B cell (primary cell): Measurements from ENCODE around the gene AP4E1. TPM values are rescaled to one million over a fixed set of nuclear protein-coding genes. Genes with fewer than 3 reads are reported as not detected.

Experiments used
- ATAC-seq: fragments of 200-7000 bp; cut with Tn5 transposase; one replicate; pipeline ENCODE4 v1.10.0; 2021; ENCODE audit warnings: low read depth, mild to moderate bottlenecking, moderate number of reproducible peaks, moderate library complexity
- CTCF ChIA-PET: fragments of 350-600 bp; sonication (Branson Sonifier 250); formaldehyde crosslinking; loops from one replicate; lab custom pipeline; 2021; ENCODE audit warnings: antibody characterized with exemption, inconsistent platforms; lab: Charles Lee
- POLR2A ChIA-PET: fragments of 350-600 bp; sonication (Branson Sonifier 250); formaldehyde crosslinking; loops from one replicate; lab custom pipeline; 2021; ENCODE audit warnings: antibody characterized with exemption; lab: Charles Lee
- DNase-seq: peaks from one replicate; pipeline ENCODE4 v3.0.0; 2013
- H2AFZ ChIP-seq: 2 replicates; pipeline ENCODE4 v1.6.1; 2012; ENCODE audit warnings: mild to moderate bottlenecking, low read depth, low read length; ENCODE audit not compliant: insufficient read depth, poor library complexity, severe bottlenecking
- H3K27ac ChIP-seq, 2 donors: 1 replicate in 1 of 2; 2 replicates in 1 of 2; pipeline ENCODE4 v1.5.1; 2012 to 2013; ENCODE audit warnings: low read length in 2 of 2, mild to moderate bottlenecking in 2 of 2, moderate library complexity in 1 of 2
- H3K27me3 ChIP-seq, 4 experiments: fragments of 200-600 bp in 1 of 4; sonication (generic) in 1 of 4; replicated peaks in 1 of 4; 1 replicate in 2 of 4; 2 replicates in 2 of 4; pipeline versions ENCODE4 v1.6.1 to v1.7.0; 2013 to 2016; ENCODE audit warnings: low read length in 3 of 4, mild to moderate bottlenecking in 2 of 4, mixed read lengths in 1 of 4, moderate library complexity in 1 of 4; ENCODE audit not compliant: insufficient read depth in 4 of 4, control insufficient read depth in 3 of 4; ENCODE audit errors: control extremely low read depth in 1 of 4
- H3K36me3 ChIP-seq, 2 experiments: replicated peaks in 1 of 2; 1 replicate in 1 of 2; 2 replicates in 1 of 2; pipeline versions ENCODE4 v1.6.1 to v1.7.1; 2013; ENCODE audit warnings: low read length in 1 of 2; ENCODE audit not compliant: insufficient read depth in 2 of 2, control insufficient read depth in 1 of 2; ENCODE audit errors: control extremely low read depth in 1 of 2, extremely low read depth in 1 of 2
- H3K4me1 ChIP-seq, 2 donors: fragments of 200-600 bp in 1 of 2; sonication (generic) in 1 of 2; 1 replicate in 1 of 2; 2 replicates in 1 of 2; pipeline versions ENCODE4 v1.5.1 to v1.6.1; 2013 to 2017; ENCODE audit warnings: low read length in 2 of 2; ENCODE audit not compliant: control insufficient read depth in 2 of 2, insufficient read depth in 2 of 2
- H3K4me2 ChIP-seq: replicated peaks from 2 replicates; pipeline ENCODE3; 2012; ENCODE audit warnings: mild to moderate bottlenecking, low read depth, low read length; ENCODE audit not compliant: poor library complexity, severe bottlenecking
- H3K4me3 ChIP-seq, 5 experiments: fragments of 200-600 bp in 1 of 5; sonication (generic) in 1 of 5; 1 replicate in 3 of 5; 2 replicates in 2 of 5; pipeline versions ENCODE4 v1.5.1 to v1.7.0; 2011 to 2016; ENCODE audit warnings: low read length in 4 of 5, mild to moderate bottlenecking in 4 of 5, low read depth in 2 of 5, control low read depth in 1 of 5, moderate library complexity in 1 of 5; ENCODE audit not compliant: insufficient read depth in 1 of 5; ENCODE audit errors: control extremely low read depth in 1 of 5, extremely low read depth in 1 of 5
- H3K79me2 ChIP-seq: fragments of 200-600 bp; sonication (generic); one replicate; pipeline ENCODE4 v1.6.0; 2016; ENCODE audit warnings: low read length; ENCODE audit not compliant: control insufficient read depth, insufficient read depth
- H3K9ac ChIP-seq: fragments of 200-600 bp; sonication (generic); 2 replicates; pipeline ENCODE4 v1.6.1; 2017; ENCODE audit warnings: mild to moderate bottlenecking, low read length, moderate library complexity
- H3K9me3 ChIP-seq, 3 donors: one replicate each; pipeline versions ENCODE4 v1.6.1 to v1.7.1; 2013; ENCODE audit warnings: low read length in 2 of 3; ENCODE audit not compliant: control insufficient read depth in 2 of 3, insufficient read depth in 1 of 3; ENCODE audit errors: control extremely low read depth in 1 of 3
- H4K20me1 ChIP-seq: 2 replicates; pipeline ENCODE4 v1.6.0; 2012; ENCODE audit warnings: mild to moderate bottlenecking, low read length; ENCODE audit not compliant: insufficient read depth, control insufficient read depth, poor library complexity, severe bottlenecking
- H3K27ac Mint-ChIP-seq: one replicate; pipeline ENCODE4 v1.8.0; 2021; ENCODE audit warnings: mixed read lengths
- H3K27me3 Mint-ChIP-seq: one replicate; pipeline ENCODE4 v1.8.0; 2021; ENCODE audit warnings: mixed read lengths
- H3K4me1 Mint-ChIP-seq: one replicate; pipeline ENCODE4 v1.8.0; 2021; ENCODE audit warnings: mixed read lengths
- H3K4me3 Mint-ChIP-seq: one replicate; pipeline ENCODE4 v1.8.0; 2021; ENCODE audit warnings: mixed read lengths
- H3K9me3 Mint-ChIP-seq: one replicate; pipeline ENCODE4 v1.8.0; 2022; ENCODE audit warnings: mixed read lengths; ENCODE audit not compliant: insufficient read depth
- EZH2 ChIP-seq: IDR thresholded peaks from 2 replicates; pipeline ENCODE4 v1.6.1; 2012; ENCODE audit warnings: borderline replicate concordance, low read depth, mild to moderate bottlenecking, moderate library complexity, low read length; ENCODE audit not compliant: insufficient read depth, poor library complexity, severe bottlenecking
- WGBS: methylation state at CpG from one replicate; pipeline ENCODE4 v1.1.5; 2013; ENCODE audit warnings: missing lambda C conversion rate; ENCODE audit not compliant: insufficient coverage; 5-methylcytosine and 5-hydroxymethylcytosine counted together
- intact Hi-C: fragments of 100-400 bp; cut with micrococcal nuclease; formaldehyde crosslinking; loops from one replicate; pipeline ENCODE4 v1.10.0; 2022
- polyA plus RNA-seq: library from polyadenylated mRNA; depleted of rRNA; stranded (reverse); fragments of >200 nt; gene quantifications from 2 replicates; pipeline ENCODE4 v1.2.3, GENCODE V29; 2012
- total RNA-seq, 2 donors: library from RNA; stranded (reverse); fragments of 120-200 nt in 1 of 2; gene quantifications; 1 replicate in 1 of 2; 2 replicates in 1 of 2; pipeline versions ENCODE4 v1.2.3 to v1.2.4, GENCODE V29; 2013 to 2022
- TF ChIP-seq, protein P1 (sequence below): fragments of 200-600 bp; IDR thresholded peaks from one replicate; pipeline ENCODE4 v1.8.0; 2022; ENCODE audit warnings: antibody characterized with exemption, mild to moderate bottlenecking

The AP4E1 gene
- total and polyA plus RNA-seq, 2 donors (not counting 1 experiment from before 2014, with no cell fraction given) = 2.8 to 12.0 TPM

- Histone ChIP-seq H3K4me2 (peak overlapping the region; percentile 95), H3K9ac (peak overlapping the region; percentile 99), H3K79me2 (peaks cover 30% of the 10 kb centered on the region), H3K36me3 (peaks cover 0 to under 1% of the 10 kb centered on the region in 2 experiments), H2AFZ (peak overlapping the region; percentile 97), H3K9me3 (peaks cover 0 to 3% (median 0%) of the 10 kb centered on the region in 3 donors), H3K27ac (peak overlapping the region; percentile 92 to 100), H3K4me1 (peaks cover 12 to 33% of the 10 kb centered on the region in 2 donors), H3K4me3 (peak overlapping the region; percentile 79 to 99 (median 96)), H4K20me1 (no peaks in the 10 kb centered on the region), H3K27me3 (no peaks in the 10 kb centered on the region)
- intact Hi-C loops = loop anchor here (1.0 to 5.0 kb wide), 9 partner anchors 21 to 1752 kb away; partner anchors contain the start of genes COPS2, DTWD1, FAM227B and GABPB1
- Mint-ChIP-seq H3K27me3 (no peaks in the 10 kb centered on the region), H3K27ac (peak overlapping the region; percentile 99), H3K9me3 (no peaks in the 10 kb centered on the region), H3K4me3 (peak overlapping the region; percentile 95), H3K4me1 (peaks cover 31% of the 10 kb centered on the region)
- WGBS = 0% methylated on average over 27 of the region's 31 CpGs
- peak; percentile 34 for ATAC-seq
- CTCF ChIA-PET = interaction anchor here (0.6 to 2.3 kb wide), 8 partner anchors 22 to 551 kb away, joined by 3 to 12 read pairs (median 4); partner anchors contain the start of gene USP8
- TF ChIP-seq, protein P1, sequence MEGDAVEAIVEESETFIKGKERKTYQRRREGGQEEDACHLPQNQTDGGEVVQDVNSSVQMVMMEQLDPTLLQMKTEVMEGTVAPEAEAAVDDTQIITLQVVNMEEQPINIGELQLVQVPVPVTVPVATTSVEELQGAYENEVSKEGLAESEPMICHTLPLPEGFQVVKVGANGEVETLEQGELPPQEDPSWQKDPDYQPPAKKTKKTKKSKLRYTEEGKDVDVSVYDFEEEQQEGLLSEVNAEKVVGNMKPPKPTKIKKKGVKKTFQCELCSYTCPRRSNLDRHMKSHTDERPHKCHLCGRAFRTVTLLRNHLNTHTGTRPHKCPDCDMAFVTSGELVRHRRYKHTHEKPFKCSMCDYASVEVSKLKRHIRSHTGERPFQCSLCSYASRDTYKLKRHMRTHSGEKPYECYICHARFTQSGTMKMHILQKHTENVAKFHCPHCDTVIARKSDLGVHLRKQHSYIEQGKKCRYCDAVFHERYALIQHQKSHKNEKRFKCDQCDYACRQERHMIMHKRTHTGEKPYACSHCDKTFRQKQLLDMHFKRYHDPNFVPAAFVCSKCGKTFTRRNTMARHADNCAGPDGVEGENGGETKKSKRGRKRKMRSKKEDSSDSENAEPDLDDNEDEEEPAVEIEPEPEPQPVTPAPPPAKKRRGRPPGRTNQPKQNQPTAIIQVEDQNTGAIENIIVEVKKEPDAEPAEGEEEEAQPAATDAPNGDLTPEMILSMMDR = no peak
- no peak for TF ChIP-seq EZH2
- DNase-seq = peak; percentile 80
- POLR2A ChIA-PET = interaction anchor here (0.8 to 1.2 kb wide), 2 partner anchors 142 to 554 kb away, joined by 4 to 5 read pairs; partner anchors contain the start of gene SPPL2A
These were observed 778 bp upstream of the AP4E1 start for GRCh38 chr15:50907601-50908208.

DNA sequence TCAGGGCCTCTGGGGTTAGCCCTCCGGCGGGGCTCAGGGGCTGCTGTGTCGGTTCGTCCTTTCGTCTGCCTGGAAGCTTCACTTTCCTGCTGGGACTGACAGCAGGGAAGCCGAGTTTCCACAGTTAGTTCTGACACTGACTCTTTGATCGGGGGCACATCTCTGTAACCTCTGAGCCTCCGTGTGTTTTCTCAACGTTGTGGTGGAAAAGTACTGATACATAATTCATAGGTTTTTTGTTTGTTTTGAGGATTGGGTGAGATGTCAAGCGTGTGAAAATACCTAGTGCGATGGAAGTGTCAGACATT is 481 bp downstream of the AP4E1 start:
- H3K36me3 ChIP-seq = peaks cover 0 to 6% of the 10 kb centered on the region in 2 experiments

More for the DNA sequence above, 481 bp downstream of the AP4E1 start:
- Mint-ChIP-seq H3K4me3 (peak overlapping the region; percentile 95), H3K4me1 (peaks cover 31% of the 10 kb centered on the region), H3K9me3 (no peaks in the 10 kb centered on the region), H3K27ac (peak overlapping the region; percentile 99), H3K27me3 (no peaks in the 10 kb centered on the region)
- Histone ChIP-seq H3K27ac (peak overlapping the region; percentile 79 to 100), H3K79me2 (peaks cover 42% of the 10 kb centered on the region), H3K4me1 (peaks cover 12 to 33% of the 10 kb centered on the region in 2 donors), H3K4me3 (peak overlapping the region; percentile 76 to 99 (median 96)), H4K20me1 (no peaks in the 10 kb centered on the region), H3K4me2 (peak overlapping the region; percentile 87), H3K9me3 (no peaks in the 10 kb centered on the region), H2AFZ (peak overlapping the region; percentile 97), H3K27me3 (no peaks in the 10 kb centered on the region), H3K9ac (peak overlapping the region; percentile 99)
- TF ChIP-seq EZH2 = no peak
- TF ChIP-seq, protein P1 = no peak
- under 1% methylated on average over 7 of the region's 11 CpGs for WGBS
- intact Hi-C loops = loop anchor here (2.0 to 5.0 kb wide), 2 partner anchors 828 to 1288 kb away; partner anchors contain the start of genes DTWD1, FAM227B and LYSMD2
- ChIA-PET CTCF (interaction anchor here (0.5 to 1.5 kb wide), 4 partner anchors 11 to 28 kb away, joined by 3 to 4 read pairs (median 3); no protein-coding TSS in a partner anchor), POLR2A (interaction anchor here (0.5 kb wide), 1 partner anchor 741 kb away, joined by 3 read pairs; no protein-coding TSS in a partner anchor)
- no peak for DNase-seq
- ATAC-seq = no peak
